ENCODE measurements around the gene KIDINS220. TPM values are rescaled to one million over a fixed set of nuclear protein-coding genes. Genes with fewer than 3 reads are reported as not detected.

KIDINS220 gene
- 20.4 and 47.8 TPM in 2 replicates for total RNA-seq

GRCh38 chr2:8836971-8837794, at the start of gene KIDINS220:
TSS of gene KIDINS220 (minus strand) at chr2:8837613. CDS start at chr2:8827093, 10,520 bp downstream.

DNA sequence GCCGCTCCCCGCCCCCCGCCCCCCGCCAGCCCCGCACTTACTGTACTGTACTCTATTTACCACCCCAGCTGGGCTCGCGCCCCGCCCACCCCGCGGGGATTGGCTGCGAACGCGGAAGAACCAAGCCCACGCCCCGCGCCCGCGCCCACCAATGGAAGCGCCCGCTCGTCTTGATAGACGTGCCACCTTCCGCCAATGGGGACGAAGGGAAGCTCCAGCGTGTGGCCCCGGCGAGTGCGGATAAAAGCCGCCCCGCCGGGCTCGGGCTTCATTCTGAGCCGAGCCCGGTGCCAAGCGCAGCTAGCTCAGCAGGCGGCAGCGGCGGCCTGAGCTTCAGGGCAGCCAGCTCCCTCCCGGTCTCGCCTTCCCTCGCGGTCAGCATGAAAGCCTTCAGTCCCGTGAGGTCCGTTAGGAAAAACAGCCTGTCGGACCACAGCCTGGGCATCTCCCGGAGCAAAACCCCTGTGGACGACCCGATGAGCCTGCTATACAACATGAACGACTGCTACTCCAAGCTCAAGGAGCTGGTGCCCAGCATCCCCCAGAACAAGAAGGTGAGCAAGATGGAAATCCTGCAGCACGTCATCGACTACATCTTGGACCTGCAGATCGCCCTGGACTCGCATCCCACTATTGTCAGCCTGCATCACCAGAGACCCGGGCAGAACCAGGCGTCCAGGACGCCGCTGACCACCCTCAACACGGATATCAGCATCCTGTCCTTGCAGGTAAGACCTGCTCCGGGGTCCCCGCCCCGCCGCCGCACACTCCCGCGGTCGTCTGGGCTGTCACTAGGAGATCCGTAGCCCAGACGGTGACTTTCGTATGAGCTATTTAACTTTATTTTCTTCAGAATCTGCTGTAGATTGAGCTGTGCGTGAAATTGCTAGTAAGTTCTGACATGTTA, 155.4 kb downstream of the KIDINS220 start, which contains the start of gene ID2:
ID2 (plus strand) TSS at position 271 of the 907 bp plus-strand sequence; CDS start at position 381, 110 bp downstream.

Other genes starting within 250 kb of the KIDINS220 start
- gene ID2, start 155.6 kb downstream of the KIDINS220 start, total RNA-seq = 16.1 and 133 TPM in 2 replicates
- gene MBOAT2, start 166.1 kb upstream of the KIDINS220 start, total RNA-seq = 20.8 and 28.8 TPM in 2 replicates

Data from mesangial cell (primary cell).